IPS-18a (cell line): ENCODE data around the gene RNF19B.
A peak's percentile ranks its signal among the peaks of the same experiment; 100 is the strongest.

Source experiments
- H3K27ac ChIP-seq: one replicate; pipeline ENCODE4 v1.5.1; 2013; ENCODE audit warnings: low read length
- H3K27me3 ChIP-seq: one replicate; pipeline ENCODE4 v1.6.1; 2013; ENCODE audit warnings: mild to moderate bottlenecking, low read length; ENCODE audit not compliant: control insufficient read depth, insufficient read depth
- H3K36me3 ChIP-seq: one replicate; pipeline ENCODE4 v1.6.1; 2013; ENCODE audit warnings: low read depth, low read length; ENCODE audit not compliant: control insufficient read depth
- H3K4me1 ChIP-seq: one replicate; pipeline ENCODE4 v1.6.1; 2013; ENCODE audit warnings: low read depth, low read length; ENCODE audit not compliant: control insufficient read depth
- H3K4me3 ChIP-seq: one replicate; pipeline ENCODE4 v1.5.1; 2013; ENCODE audit warnings: low read length
- H3K9ac ChIP-seq: one replicate; pipeline ENCODE4 v1.6.1; 2013; ENCODE audit warnings: mild to moderate bottlenecking, low read length, moderate library complexity
- H3K9me3 ChIP-seq: one replicate; pipeline ENCODE4 v1.6.1; 2013; ENCODE audit warnings: low read depth, low read length; ENCODE audit not compliant: control insufficient read depth

RNF19B gene

GRCh38 chr1:32939655-32940371 lies 24.8 kb downstream of the RNF19B start:
- Histone ChIP-seq H3K27me3 (no peaks in the 10 kb centered on the region), H3K9ac (no peak overlapping the region), H3K9me3 (no peaks in the 10 kb centered on the region), H3K27ac (no peak overlapping the region), H3K36me3 (peaks cover 46% of the 10 kb centered on the region), H3K4me3 (no peak overlapping the region), H3K4me1 (no peaks in the 10 kb centered on the region)

GRCh38 chr1:32937061-32937460 lies 27.5 kb downstream of the RNF19B start:
- Histone ChIP-seq H3K27ac (no peak overlapping the region), H3K4me1 (peaks cover 5% of the 10 kb centered on the region), H3K36me3 (peaks cover 31% of the 10 kb centered on the region), H3K9me3 (no peaks in the 10 kb centered on the region), H3K4me3 (no peak overlapping the region), H3K27me3 (no peaks in the 10 kb centered on the region), H3K9ac (no peak overlapping the region)

- Histone ChIP-seq H3K9ac (no peak overlapping the region), H3K4me1 (peaks cover 5% of the 10 kb centered on the region), H3K27ac (no peak overlapping the region), H3K4me3 (no peak overlapping the region), H3K27me3 (no peaks in the 10 kb centered on the region), H3K9me3 (no peaks in the 10 kb centered on the region), H3K36me3 (peaks cover 24% of the 10 kb centered on the region)
Observed at GRCh38 chr1:32934535-32934934, 30.1 kb downstream of the RNF19B start.

- H3K4me1 ChIP-seq: peaks cover 5% of the 10 kb centered on the region
- peaks cover 24% of the 10 kb centered on the region for H3K36me3 ChIP-seq
- H3K27ac ChIP-seq: no peak overlapping the region
- H3K9ac ChIP-seq: no peak overlapping the region
- H3K9me3 ChIP-seq: no peaks in the 10 kb centered on the region
- peaks cover 4% of the 10 kb centered on the region for H3K27me3 ChIP-seq
- H3K4me3 ChIP-seq: no peak overlapping the region
Observed at GRCh38 chr1:32933742-32934322, 30.8 kb downstream of the RNF19B start.

- no peak overlapping the region for H3K27ac ChIP-seq
- H3K4me1 ChIP-seq: peaks cover 5% of the 10 kb centered on the region
- H3K36me3 ChIP-seq: peaks cover 12% of the 10 kb centered on the region
Observed at GRCh38 chr1:32931760-32932159, 32.8 kb downstream of the RNF19B start.

GRCh38 chr1:32929366-32929765 lies 35.2 kb downstream of the RNF19B start:
- H3K27ac ChIP-seq: no peak overlapping the region
- H3K9me3 ChIP-seq: no peaks in the 10 kb centered on the region
- H3K27me3 ChIP-seq: peaks cover 49% of the 10 kb centered on the region
- H3K9ac ChIP-seq: no peak overlapping the region
- peaks cover 5% of the 10 kb centered on the region for H3K4me1 ChIP-seq
- H3K4me3 ChIP-seq: no peak overlapping the region
- H3K36me3 ChIP-seq: no peaks in the 10 kb centered on the region

More at GRCh38 chr1:32931760-32932159, 32.8 kb downstream of the RNF19B start:
- H3K9me3 ChIP-seq: no peaks in the 10 kb centered on the region
- H3K4me3 ChIP-seq: no peak overlapping the region
- H3K27me3 ChIP-seq: peaks cover 25% of the 10 kb centered on the region
- no peak overlapping the region for H3K9ac ChIP-seq

GRCh38 chr1:32928715-32929114 lies 35.9 kb downstream of the RNF19B start:
- Histone ChIP-seq H3K4me3 (no peak overlapping the region), H3K36me3 (no peaks in the 10 kb centered on the region), H3K9me3 (no peaks in the 10 kb centered on the region), H3K27me3 (peaks cover 55% of the 10 kb centered on the region), H3K27ac (no peak overlapping the region), H3K9ac (no peak overlapping the region), H3K4me1 (peaks cover 2% of the 10 kb centered on the region)

- H3K36me3 ChIP-seq: no peaks in the 10 kb centered on the region
- no peak overlapping the region for H3K9ac ChIP-seq
- H3K4me3 ChIP-seq: no peak overlapping the region
- H3K27me3 ChIP-seq: peaks cover 59% of the 10 kb centered on the region
- no peak overlapping the region for H3K27ac ChIP-seq
- no peaks in the 10 kb centered on the region for H3K4me1 ChIP-seq
- H3K9me3 ChIP-seq: no peaks in the 10 kb centered on the region
Observed at GRCh38 chr1:32928285-32928684, 36.3 kb downstream of the RNF19B start.

- Histone ChIP-seq H3K9ac (no peak overlapping the region), H3K4me1 (no peaks in the 10 kb centered on the region), H3K9me3 (no peaks in the 10 kb centered on the region)
Observed at GRCh38 chr1:32927441-32927840, 37.2 kb downstream of the RNF19B start.

GRCh38 chr1:32926562-32926961 lies 38.0 kb downstream of the RNF19B start:
- Histone ChIP-seq H3K27me3 (peaks cover 68% of the 10 kb centered on the region), H3K27ac (no peak overlapping the region), H3K4me1 (no peaks in the 10 kb centered on the region), H3K4me3 (peak overlapping the region; percentile 71), H3K36me3 (no peaks in the 10 kb centered on the region), H3K9me3 (no peaks in the 10 kb centered on the region), H3K9ac (no peak overlapping the region)

More at GRCh38 chr1:32927441-32927840, 37.2 kb downstream of the RNF19B start:
- Histone ChIP-seq H3K27me3 (peaks cover 68% of the 10 kb centered on the region), H3K4me3 (no peak overlapping the region), H3K36me3 (no peaks in the 10 kb centered on the region), H3K27ac (no peak overlapping the region)

GRCh38 chr1:32925403-32926162 lies 39.0 kb downstream of the RNF19B start:
- H3K27me3 ChIP-seq: peaks cover 68% of the 10 kb centered on the region
- peak overlapping the region; percentile 71 for H3K4me3 ChIP-seq
- no peaks in the 10 kb centered on the region for H3K9me3 ChIP-seq
- no peaks in the 10 kb centered on the region for H3K36me3 ChIP-seq
- H3K9ac ChIP-seq: no peak overlapping the region
- H3K27ac ChIP-seq: no peak overlapping the region
- H3K4me1 ChIP-seq: no peaks in the 10 kb centered on the region
